ENCODE data around the gene TAF1B. TPM values are rescaled to one million over a fixed set of nuclear protein-coding genes. Genes with fewer than 3 reads are reported as not detected.

The TAF1B gene
- total RNA-seq, 1 donor, result 41.3 TPM

DNA sequence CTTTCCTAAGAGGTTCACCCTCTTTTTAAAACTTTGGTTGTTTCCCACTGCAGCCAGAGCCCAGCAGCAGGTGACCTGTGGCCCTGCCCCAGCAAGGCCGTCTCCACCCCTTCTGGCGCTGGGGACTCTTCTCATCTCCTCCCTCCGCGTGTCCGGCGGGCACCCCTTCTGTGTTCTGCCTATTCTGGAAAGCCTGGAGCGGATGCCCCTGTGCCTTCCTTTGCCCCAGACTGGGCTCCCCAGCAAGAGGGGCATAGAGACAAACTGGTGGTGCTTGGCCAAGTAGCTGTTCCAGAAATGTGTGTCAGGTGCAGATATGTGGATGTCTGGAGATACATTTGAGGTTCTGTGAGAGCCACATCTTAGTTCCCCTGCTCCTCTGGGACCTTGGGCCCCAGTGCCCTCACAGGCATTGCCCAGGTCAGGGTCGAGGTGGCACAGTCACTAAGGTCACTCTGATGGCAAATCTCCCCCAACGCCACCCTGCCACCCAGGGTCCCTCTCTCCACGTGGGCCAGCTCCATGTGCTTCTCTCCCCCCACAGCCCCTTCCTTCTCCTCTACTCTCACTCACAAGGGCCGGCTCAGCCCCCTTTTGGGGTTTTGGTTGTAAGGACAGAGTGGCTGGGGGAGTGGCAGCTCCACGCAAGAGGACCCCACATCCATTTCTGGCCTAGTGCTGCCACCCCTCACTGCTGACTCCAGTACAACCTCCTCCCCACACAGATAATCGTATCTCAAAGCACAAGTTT is 35.5 kb upstream of the TAF1B start:
- peaks cover 16% of the 10 kb centered on the region for H3K4me1 ChIP-seq (ENCODE audit: insufficient read depth, low read length)
- H4K20me1 ChIP-seq (ENCODE audit: insufficient read depth, low read length), result no peaks in the 10 kb centered on the region
- H2AFZ ChIP-seq (ENCODE audit: low read length), result no peak overlapping the region
- H3K4me2 ChIP-seq (ENCODE audit: insufficient read depth, low read length), result no peak overlapping the region
- H3K4me3 ChIP-seq (ENCODE audit: insufficient read depth, low read length), result no peak overlapping the region
- no peak overlapping the region for H3K27ac ChIP-seq (ENCODE audit: low read depth, low read length)
- no peaks in the 10 kb centered on the region for H3K36me3 ChIP-seq (ENCODE audit: insufficient read depth, low read length)
- no peaks in the 10 kb centered on the region for H3K79me2 ChIP-seq (ENCODE audit: insufficient read depth, low read length)
- no peaks in the 10 kb centered on the region for H3K27me3 ChIP-seq (ENCODE audit: insufficient read depth, low read length)
- DNase-seq (ENCODE audit: insufficient read length, low spot score, missing footprints), result peak; percentile 62
- TF ChIP-seq, protein P1, sequence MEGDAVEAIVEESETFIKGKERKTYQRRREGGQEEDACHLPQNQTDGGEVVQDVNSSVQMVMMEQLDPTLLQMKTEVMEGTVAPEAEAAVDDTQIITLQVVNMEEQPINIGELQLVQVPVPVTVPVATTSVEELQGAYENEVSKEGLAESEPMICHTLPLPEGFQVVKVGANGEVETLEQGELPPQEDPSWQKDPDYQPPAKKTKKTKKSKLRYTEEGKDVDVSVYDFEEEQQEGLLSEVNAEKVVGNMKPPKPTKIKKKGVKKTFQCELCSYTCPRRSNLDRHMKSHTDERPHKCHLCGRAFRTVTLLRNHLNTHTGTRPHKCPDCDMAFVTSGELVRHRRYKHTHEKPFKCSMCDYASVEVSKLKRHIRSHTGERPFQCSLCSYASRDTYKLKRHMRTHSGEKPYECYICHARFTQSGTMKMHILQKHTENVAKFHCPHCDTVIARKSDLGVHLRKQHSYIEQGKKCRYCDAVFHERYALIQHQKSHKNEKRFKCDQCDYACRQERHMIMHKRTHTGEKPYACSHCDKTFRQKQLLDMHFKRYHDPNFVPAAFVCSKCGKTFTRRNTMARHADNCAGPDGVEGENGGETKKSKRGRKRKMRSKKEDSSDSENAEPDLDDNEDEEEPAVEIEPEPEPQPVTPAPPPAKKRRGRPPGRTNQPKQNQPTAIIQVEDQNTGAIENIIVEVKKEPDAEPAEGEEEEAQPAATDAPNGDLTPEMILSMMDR (IDR thresholded peaks at IDR 0.05; ENCODE audit: extremely low read depth, low read depth, low read length), result no peak
- H3K9me3 ChIP-seq (ENCODE audit: low read depth, low read length), result no peaks in the 10 kb centered on the region

DNA sequence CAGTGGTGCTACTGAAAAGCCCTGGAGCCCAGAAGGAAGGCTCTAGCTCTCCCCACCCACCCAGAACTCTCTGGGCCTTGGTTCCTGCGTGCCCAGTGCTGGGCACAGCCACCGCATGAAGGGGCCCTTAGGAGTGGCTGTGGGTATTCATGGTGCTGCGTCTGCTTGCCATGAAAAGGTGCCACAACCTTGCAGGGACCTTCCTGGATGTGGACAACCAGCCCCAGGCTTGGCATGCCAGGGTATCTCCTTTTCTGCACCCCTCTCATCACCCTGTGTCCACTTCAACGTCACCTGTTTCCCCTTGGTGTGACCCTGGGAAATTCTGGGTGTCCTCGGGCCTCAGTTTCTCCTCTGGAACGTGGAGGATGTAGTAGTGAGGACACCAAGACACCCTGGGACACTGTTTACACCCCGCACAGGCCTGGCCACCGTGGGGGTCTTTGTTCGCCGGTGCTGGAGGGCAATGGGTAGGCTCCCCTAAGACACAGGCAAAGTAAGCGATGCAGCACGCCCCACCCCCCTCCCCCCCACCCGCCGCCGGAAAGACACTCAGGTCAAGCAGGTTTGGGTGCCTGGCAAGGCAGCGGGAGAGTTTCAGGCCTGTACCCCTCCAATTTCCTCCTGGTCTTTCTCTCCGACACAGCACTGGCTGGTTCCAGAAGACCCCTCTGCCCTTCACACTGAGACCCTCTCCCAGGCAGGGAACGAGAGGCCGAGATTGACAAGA is 34.8 kb upstream of the TAF1B start:
- Histone ChIP-seq H3K9me3 (ENCODE audit: low read depth, low read length) (no peaks in the 10 kb centered on the region), H3K27ac (ENCODE audit: low read depth, low read length) (no peak overlapping the region), H2AFZ (ENCODE audit: low read length) (no peak overlapping the region), H3K36me3 (ENCODE audit: insufficient read depth, low read length) (no peaks in the 10 kb centered on the region), H3K27me3 (ENCODE audit: insufficient read depth, low read length) (no peaks in the 10 kb centered on the region), H3K79me2 (ENCODE audit: insufficient read depth, low read length) (no peaks in the 10 kb centered on the region), H3K4me1 (ENCODE audit: insufficient read depth, low read length) (peaks cover 11% of the 10 kb centered on the region), H3K4me2 (ENCODE audit: insufficient read depth, low read length) (no peak overlapping the region), H3K4me3 (ENCODE audit: insufficient read depth, low read length) (no peak overlapping the region), H4K20me1 (ENCODE audit: insufficient read depth, low read length) (no peaks in the 10 kb centered on the region)
- TF ChIP-seq, protein P1 (IDR thresholded peaks at IDR 0.05; ENCODE audit: extremely low read depth, low read depth, low read length), result no peak
- peak; percentile 57 for DNase-seq (ENCODE audit: insufficient read length, low spot score, missing footprints)

DNA sequence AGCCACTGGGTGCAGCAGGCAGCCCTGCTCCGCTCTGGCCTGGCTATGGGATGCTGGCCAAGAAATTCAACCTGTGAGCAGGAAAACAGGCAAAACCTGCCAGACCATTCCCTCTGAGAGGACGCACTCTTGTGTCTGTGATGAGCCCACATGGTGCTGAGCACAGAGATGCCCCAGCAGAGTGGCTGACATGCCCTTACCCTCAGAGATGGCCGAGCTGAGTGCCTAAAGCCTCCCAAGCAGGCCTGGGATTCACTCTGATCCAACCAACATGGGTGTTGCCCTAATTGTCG is 34.3 kb upstream of the TAF1B start:
- Histone ChIP-seq H3K27ac (ENCODE audit: low read depth, low read length) (no peak overlapping the region), H3K79me2 (ENCODE audit: insufficient read depth, low read length) (no peaks in the 10 kb centered on the region), H3K4me1 (ENCODE audit: insufficient read depth, low read length) (peaks cover 14% of the 10 kb centered on the region), H3K4me3 (ENCODE audit: insufficient read depth, low read length) (no peak overlapping the region), H3K36me3 (ENCODE audit: insufficient read depth, low read length) (no peaks in the 10 kb centered on the region), H3K9me3 (ENCODE audit: low read depth, low read length) (no peaks in the 10 kb centered on the region), H2AFZ (ENCODE audit: low read length) (no peak overlapping the region), H3K4me2 (ENCODE audit: insufficient read depth, low read length) (no peak overlapping the region), H3K27me3 (ENCODE audit: insufficient read depth, low read length) (no peaks in the 10 kb centered on the region), H4K20me1 (ENCODE audit: insufficient read depth, low read length) (no peaks in the 10 kb centered on the region)
- TF ChIP-seq, protein P1 (IDR thresholded peaks at IDR 0.05; ENCODE audit: extremely low read depth, low read depth, low read length), result no peak
- DNase-seq (ENCODE audit: insufficient read length, low spot score, missing footprints), result no peak

DNA sequence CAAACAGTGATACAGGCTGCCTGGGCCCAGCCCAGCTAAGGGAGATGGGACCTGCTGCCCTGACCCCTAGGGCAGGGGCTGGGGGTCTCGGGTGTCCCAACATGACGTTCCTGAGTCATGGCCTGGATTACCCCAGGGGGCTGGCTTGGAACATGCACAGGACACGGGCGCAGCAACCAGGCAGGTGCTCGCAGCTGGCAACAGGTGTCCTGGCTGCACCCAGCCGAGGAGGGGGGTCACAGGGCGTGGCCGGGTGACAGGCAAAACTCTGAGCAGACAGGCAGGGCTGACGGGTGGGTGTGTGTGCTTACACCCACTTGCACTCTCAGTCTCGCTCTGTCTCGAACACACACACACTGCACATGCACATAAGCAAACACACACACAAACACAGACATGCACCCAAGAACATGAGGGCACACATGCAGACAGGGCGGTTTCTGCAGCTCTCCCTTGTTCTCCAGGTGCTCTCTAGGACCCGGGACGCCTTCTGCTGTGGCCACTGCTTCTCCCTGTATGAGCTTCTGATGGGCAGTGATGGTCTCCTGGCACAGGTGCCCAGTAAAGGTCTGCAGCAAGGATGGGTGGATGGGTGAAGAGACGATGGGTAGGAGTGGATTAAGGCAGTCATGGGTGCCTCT is 33.7 kb upstream of the TAF1B start:
- Histone ChIP-seq H2AFZ (ENCODE audit: low read length) (no peak overlapping the region), H4K20me1 (ENCODE audit: insufficient read depth, low read length) (no peaks in the 10 kb centered on the region), H3K79me2 (ENCODE audit: insufficient read depth, low read length) (no peaks in the 10 kb centered on the region), H3K4me2 (ENCODE audit: insufficient read depth, low read length) (no peak overlapping the region), H3K4me1 (ENCODE audit: insufficient read depth, low read length) (peaks cover 16% of the 10 kb centered on the region), H3K27me3 (ENCODE audit: insufficient read depth, low read length) (no peaks in the 10 kb centered on the region), H3K36me3 (ENCODE audit: insufficient read depth, low read length) (no peaks in the 10 kb centered on the region), H3K4me3 (ENCODE audit: insufficient read depth, low read length) (no peak overlapping the region), H3K9me3 (ENCODE audit: low read depth, low read length) (no peaks in the 10 kb centered on the region), H3K27ac (ENCODE audit: low read depth, low read length) (no peak overlapping the region)
- TF ChIP-seq, protein P1 (IDR thresholded peaks at IDR 0.05; ENCODE audit: extremely low read depth, low read depth, low read length), result no peak
- DNase-seq (ENCODE audit: insufficient read length, low spot score, missing footprints), result no peak

Measured in osteoblast (primary cell).